Activated CD8-positive, alpha-beta memory T cell treated with anti-CD3 and anti-CD28 coated beads, Interleukin-2, amount 50 U/mL, for 1 hour (primary cell): Measurements from ENCODE around the gene FLOT2.
A peak's percentile ranks its signal among the peaks of the same experiment; 100 is the strongest.
"Not testable (repeated sequence)": the region's sequence is repeated elsewhere in the genome, so short reads cannot be mapped to it uniquely, and the experiment has no call there.

Experiments used
- DNase-seq: peaks from one replicate; pipeline ENCODE4 v3.0.0-alpha.2; 2020; ENCODE audit errors: extremely low read depth

FLOT2 gene

DNA sequence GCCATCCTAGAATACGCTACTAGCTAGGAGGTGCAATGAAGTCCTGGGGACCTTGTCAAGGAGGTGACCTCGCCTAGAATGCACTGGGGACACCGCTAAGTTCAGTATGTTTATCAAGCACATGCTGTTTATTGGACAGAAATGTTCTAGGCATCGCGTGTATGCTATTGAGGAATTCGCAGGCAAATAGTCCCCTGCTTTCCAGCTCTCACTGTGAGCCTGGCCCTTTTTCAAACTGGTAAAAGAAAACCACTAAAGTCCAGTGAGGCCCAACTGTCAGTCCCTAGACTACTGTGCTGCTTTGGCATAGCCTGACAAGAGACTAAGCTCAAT lies 53.8 kb downstream of the FLOT2 start:
- no peak for DNase-seq

DNA sequence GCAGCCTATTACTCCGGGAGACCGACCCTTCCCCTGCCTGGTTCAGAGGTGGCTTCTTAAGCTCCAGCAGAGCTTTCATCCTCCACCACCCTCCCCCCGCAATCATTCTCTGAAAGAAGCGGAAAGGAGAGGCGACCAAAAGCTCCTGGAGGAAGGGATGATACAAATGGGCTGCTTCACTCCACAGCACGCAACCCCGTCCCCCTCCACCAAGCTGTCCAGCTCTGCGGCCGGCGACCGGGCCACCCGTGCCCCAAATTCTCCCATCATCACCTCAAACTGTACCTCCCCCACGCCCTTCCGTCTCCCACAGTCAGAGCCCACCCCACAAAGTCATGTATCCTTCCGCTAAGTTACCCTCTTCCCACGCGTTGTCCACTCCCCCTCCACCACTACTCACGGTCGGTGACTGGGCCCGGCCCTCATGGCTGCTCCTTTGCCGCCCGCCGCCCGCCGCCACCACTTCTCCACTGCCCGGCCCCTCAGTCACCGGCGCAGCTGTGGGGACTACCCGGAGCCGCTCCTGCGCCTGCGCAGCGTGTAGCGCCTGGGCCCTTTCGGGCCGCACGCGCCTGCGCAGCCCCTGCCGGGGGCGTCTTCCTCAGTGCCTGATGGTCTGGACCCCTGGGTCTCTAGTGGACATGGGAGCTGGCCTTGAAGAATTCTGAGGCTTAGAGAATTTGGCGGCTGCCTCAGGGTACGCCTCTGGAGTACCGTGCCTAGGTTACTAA lies 55.1 kb downstream of the FLOT2 start, which contains the start of gene FAM222B:
FAM222B (minus strand) TSS at position 509 of the 731 bp plus-strand sequence. CDS start 76,123 bp downstream, outside the sequence.
- DNase-seq, result peak; percentile 62

DNA sequence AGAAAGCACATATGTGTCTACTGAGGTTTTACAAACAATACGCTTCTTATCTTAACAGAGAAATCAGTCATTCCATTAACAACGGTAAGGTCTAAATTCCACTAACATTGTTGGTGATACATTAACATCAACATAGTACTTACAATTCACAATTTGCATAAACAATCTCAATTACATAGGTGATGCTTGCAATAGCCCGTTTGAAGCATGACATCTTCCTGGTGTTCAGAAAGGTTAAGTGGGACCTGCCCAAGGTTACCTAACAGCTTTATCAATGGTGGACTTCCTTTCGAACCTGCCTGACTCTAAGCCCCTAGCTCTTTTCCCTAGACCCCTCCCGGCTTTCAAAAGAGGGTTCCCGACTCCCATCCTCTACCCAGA lies 55.6 kb downstream of the FLOT2 start:
- no peak for DNase-seq

DNA sequence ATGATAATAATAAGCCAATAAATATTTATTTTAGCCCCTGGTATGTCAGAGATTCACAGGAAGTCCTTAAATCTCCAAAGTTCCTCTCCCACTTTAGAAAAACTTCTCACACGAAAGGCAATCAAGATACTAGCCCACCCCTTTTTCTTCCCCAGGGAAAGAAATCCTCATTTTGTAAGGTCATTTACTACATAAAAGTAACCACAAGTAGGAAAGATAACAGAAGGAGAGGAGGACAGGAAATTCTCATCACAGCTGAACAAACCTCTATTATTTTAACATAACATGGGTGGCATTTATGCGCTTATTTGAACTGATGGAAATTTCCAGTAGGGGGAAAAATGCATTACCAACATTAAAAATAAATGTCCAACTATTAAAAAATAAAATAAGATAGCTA lies 58.3 kb downstream of the FLOT2 start:
- DNase-seq, result no peak

DNA sequence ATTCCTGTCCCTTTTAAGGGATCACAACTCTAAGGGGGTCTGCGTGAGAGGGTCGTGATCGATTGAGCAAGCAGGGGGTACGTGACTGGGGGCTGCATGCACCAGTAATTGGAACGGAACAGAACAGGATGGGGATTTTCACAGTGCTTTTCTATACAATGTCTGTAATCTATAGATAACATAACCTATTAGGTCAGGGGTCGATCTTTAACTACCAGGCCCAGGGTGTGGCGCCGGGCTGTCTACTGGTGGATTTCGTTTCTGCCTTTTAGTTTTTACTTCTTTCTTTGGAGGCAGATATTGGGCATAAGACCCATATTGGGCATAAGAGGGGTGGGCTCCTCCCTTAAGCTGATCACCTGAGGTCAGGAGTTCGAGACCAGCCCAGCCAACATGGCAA lies 61.0 kb downstream of the FLOT2 start:
- not testable (repeated sequence) for DNase-seq

DNA sequence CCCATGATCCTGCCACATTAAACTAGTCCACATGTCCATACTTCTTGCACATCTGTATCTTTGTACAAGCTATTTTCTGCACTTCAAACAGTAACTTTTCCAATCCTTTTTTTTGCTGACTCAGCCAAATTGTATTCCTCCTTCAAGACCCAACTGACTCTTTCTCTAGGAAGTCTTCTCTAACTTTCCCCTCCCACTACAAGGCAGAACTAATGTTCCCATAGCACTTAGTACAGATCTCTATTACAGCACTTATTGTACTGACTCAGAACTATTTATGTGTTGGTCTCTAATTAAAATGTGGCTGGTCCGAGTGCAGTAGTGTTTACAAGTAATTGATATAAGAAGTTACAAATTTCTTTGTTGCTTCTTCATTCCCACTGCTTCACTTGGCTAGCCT lies 63.1 kb downstream of the FLOT2 start:
- DNase-seq, result no peak
